ENCODE data around the gene DAZAP2. TPM values are rescaled to one million over a fixed set of nuclear protein-coding genes. Genes with fewer than 3 reads are reported as not detected.

DAZAP2 gene
- total and polyA plus RNA-seq, 4 donors: 66.0 to 218 (median 135) TPM

DNA sequence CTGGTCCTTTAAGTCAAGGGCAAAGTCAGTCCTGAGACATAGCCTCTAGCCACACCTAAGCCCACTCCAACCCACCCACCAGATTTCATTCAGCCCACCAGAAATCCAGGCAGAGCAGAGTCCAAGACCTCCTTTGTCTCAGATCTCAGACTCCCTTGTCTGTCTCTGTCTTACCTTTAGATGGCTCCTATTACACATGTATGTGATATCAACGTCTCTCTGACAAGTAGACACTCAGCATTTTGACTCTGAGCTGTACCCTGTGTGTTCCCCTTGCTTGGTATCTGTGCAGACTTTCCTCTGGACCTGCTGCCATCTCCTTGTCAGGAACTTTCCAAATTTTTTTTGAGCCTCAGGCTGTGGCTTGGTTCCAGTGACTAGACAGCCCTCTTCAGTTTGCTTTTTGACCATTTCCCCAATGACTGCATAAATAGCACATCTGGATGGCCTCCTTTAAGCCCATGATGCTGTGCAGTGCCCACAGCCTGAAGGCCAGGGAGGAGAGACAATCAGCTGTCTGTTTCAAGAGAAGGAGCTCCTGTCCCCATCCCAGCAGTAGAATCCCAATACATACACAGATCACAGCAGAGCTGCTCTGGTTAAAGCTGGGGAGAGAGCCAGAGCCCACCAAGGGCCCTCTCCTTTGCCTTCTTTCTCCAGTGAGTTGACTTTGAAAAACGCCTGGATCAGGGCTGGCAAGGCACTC lies 27.8 kb upstream of the DAZAP2 start:
- 85% methylated on average over 2 of the region's 2 CpGs for WGBS
- H3K9me3 ChIP-seq (ENCODE audit: control insufficient read depth in 4 of 4, low read length in 3 of 4): no peaks in the 10 kb centered on the region
- no peak overlapping the region for H3K4me3 ChIP-seq (ENCODE audit: low read depth in 1 of 3, low read length in 3 of 3)
- no peak for DNase-seq (ENCODE audit: low spot score)
- H3K27ac ChIP-seq (ENCODE audit: low read depth in 1 of 2, low read length in 2 of 2): no peak overlapping the region
- TF ChIP-seq RAD21 (IDR thresholded peaks at IDR 0.05) (no peak), HNF4A (conservative IDR thresholded peaks at IDR 0.05) (no peak), YY1 (IDR thresholded peaks at IDR 0.05) (no peak), EGR1 (IDR thresholded peaks at IDR 0.05; ENCODE audit: low read depth in 2 of 2) (no peak), HNF4G (IDR thresholded peaks at IDR 0.05) (no peak), RXRA (IDR thresholded peaks at IDR 0.05) (no peak)
- TF ChIP-seq, protein P1, sequence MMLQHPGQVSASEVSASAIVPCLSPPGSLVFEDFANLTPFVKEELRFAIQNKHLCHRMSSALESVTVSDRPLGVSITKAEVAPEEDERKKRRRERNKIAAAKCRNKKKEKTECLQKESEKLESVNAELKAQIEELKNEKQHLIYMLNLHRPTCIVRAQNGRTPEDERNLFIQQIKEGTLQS (IDR thresholded peaks at IDR 0.05): no peak
- TF ChIP-seq, protein P2, sequence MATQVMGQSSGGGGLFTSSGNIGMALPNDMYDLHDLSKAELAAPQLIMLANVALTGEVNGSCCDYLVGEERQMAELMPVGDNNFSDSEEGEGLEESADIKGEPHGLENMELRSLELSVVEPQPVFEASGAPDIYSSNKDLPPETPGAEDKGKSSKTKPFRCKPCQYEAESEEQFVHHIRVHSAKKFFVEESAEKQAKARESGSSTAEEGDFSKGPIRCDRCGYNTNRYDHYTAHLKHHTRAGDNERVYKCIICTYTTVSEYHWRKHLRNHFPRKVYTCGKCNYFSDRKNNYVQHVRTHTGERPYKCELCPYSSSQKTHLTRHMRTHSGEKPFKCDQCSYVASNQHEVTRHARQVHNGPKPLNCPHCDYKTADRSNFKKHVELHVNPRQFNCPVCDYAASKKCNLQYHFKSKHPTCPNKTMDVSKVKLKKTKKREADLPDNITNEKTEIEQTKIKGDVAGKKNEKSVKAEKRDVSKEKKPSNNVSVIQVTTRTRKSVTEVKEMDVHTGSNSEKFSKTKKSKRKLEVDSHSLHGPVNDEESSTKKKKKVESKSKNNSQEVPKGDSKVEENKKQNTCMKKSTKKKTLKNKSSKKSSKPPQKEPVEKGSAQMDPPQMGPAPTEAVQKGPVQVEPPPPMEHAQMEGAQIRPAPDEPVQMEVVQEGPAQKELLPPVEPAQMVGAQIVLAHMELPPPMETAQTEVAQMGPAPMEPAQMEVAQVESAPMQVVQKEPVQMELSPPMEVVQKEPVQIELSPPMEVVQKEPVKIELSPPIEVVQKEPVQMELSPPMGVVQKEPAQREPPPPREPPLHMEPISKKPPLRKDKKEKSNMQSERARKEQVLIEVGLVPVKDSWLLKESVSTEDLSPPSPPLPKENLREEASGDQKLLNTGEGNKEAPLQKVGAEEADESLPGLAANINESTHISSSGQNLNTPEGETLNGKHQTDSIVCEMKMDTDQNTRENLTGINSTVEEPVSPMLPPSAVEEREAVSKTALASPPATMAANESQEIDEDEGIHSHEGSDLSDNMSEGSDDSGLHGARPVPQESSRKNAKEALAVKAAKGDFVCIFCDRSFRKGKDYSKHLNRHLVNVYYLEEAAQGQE (IDR thresholded peaks at IDR 0.05): no peak
- TF ChIP-seq, protein P3, sequence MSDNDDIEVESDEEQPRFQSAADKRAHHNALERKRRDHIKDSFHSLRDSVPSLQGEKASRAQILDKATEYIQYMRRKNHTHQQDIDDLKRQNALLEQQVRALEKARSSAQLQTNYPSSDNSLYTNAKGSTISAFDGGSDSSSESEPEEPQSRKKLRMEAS (IDR thresholded peaks at IDR 0.05): no peak
- TF ChIP-seq, protein P4, sequence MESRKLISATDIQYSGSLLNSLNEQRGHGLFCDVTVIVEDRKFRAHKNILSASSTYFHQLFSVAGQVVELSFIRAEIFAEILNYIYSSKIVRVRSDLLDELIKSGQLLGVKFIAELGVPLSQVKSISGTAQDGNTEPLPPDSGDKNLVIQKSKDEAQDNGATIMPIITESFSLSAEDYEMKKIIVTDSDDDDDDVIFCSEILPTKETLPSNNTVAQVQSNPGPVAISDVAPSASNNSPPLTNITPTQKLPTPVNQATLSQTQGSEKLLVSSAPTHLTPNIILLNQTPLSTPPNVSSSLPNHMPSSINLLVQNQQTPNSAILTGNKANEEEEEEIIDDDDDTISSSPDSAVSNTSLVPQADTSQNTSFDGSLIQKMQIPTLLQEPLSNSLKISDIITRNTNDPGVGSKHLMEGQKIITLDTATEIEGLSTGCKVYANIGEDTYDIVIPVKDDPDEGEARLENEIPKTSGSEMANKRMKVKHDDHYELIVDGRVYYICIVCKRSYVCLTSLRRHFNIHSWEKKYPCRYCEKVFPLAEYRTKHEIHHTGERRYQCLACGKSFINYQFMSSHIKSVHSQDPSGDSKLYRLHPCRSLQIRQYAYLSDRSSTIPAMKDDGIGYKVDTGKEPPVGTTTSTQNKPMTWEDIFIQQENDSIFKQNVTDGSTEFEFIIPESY (IDR thresholded peaks at IDR 0.05): no peak
- TF ChIP-seq, protein P5, sequence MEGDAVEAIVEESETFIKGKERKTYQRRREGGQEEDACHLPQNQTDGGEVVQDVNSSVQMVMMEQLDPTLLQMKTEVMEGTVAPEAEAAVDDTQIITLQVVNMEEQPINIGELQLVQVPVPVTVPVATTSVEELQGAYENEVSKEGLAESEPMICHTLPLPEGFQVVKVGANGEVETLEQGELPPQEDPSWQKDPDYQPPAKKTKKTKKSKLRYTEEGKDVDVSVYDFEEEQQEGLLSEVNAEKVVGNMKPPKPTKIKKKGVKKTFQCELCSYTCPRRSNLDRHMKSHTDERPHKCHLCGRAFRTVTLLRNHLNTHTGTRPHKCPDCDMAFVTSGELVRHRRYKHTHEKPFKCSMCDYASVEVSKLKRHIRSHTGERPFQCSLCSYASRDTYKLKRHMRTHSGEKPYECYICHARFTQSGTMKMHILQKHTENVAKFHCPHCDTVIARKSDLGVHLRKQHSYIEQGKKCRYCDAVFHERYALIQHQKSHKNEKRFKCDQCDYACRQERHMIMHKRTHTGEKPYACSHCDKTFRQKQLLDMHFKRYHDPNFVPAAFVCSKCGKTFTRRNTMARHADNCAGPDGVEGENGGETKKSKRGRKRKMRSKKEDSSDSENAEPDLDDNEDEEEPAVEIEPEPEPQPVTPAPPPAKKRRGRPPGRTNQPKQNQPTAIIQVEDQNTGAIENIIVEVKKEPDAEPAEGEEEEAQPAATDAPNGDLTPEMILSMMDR (IDR thresholded peaks at IDR 0.05; ENCODE audit: low read depth, low read length, missing input control): no peak
- H3K27me3 ChIP-seq (ENCODE audit: control insufficient read depth in 4 of 4, insufficient read depth in 4 of 4, low read length in 3 of 4): no peaks in the 10 kb centered on the region
- no peaks in the 10 kb centered on the region for H3K4me1 ChIP-seq (ENCODE audit: control insufficient read depth in 4 of 4, insufficient read depth in 4 of 4, low read length in 3 of 4)
- no peaks in the 10 kb centered on the region for H3K36me3 ChIP-seq (ENCODE audit: control insufficient read depth in 4 of 4, insufficient read depth in 3 of 4, low read depth in 1 of 4, low read length in 3 of 4)
- H3K9ac ChIP-seq (ENCODE audit: low read depth in 1 of 2, low read length in 2 of 2): no peak overlapping the region

DNA sequence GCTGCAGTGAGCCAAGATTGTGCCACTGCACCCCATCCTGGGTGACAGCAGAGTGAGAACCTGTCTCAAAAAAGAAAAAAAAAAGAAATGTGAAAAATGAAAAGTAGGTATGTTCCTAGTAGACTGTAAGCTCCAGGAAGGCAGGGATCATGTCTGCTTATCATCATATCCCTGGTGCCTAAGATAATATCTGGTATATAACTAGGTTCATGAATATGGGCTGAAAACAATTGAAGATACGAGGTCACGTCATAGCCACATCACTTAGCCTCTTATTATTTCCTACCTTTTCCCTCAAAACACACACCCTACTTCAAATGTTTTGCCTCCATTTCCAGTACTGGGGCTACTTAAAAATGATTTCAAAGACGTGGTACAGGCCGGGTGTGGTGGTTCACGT lies 23.7 kb upstream of the DAZAP2 start:
- no peak for DNase-seq (ENCODE audit: low spot score)
- TF ChIP-seq, protein P1 (IDR thresholded peaks at IDR 0.05): no peak
- TF ChIP-seq, protein P5 (IDR thresholded peaks at IDR 0.05; ENCODE audit: low read depth, low read length, missing input control): no peak
- no peak for TF ChIP-seq HNF4G (IDR thresholded peaks at IDR 0.05)
- TF ChIP-seq GABPA (IDR thresholded peaks at IDR 0.05 in 1 of 2, conservative IDR thresholded peaks at IDR 0.05 in 1 of 2): no peak
- no peak for TF ChIP-seq JUND (IDR thresholded peaks at IDR 0.05)
- TF ChIP-seq YY1 (IDR thresholded peaks at IDR 0.05): no peak
- no peaks in the 10 kb centered on the region for H3K9me3 ChIP-seq (ENCODE audit: control insufficient read depth in 4 of 4, low read length in 3 of 4)
- 94% methylated on average over 5 of the region's 5 CpGs for WGBS
- H3K36me3 ChIP-seq (ENCODE audit: control insufficient read depth in 4 of 4, insufficient read depth in 3 of 4, low read depth in 1 of 4, low read length in 3 of 4): no peaks in the 10 kb centered on the region
- H3K4me1 ChIP-seq (ENCODE audit: control insufficient read depth in 4 of 4, insufficient read depth in 4 of 4, low read length in 3 of 4): peaks cover 0 to 14% (median 6%) of the 10 kb centered on the region in 4 donors
- no peaks in the 10 kb centered on the region for H3K27me3 ChIP-seq (ENCODE audit: control insufficient read depth in 4 of 4, insufficient read depth in 4 of 4, low read length in 3 of 4)
- no peak overlapping the region for H3K4me3 ChIP-seq (ENCODE audit: low read depth in 1 of 3, low read length in 3 of 3)
- no peak overlapping the region for H3K27ac ChIP-seq (ENCODE audit: low read depth in 1 of 2, low read length in 2 of 2)
- H3K9ac ChIP-seq (ENCODE audit: low read depth in 1 of 2, low read length in 2 of 2): no peak overlapping the region
